ENCODE data around the gene TMEM263.
A peak's percentile ranks its signal among the peaks of the same experiment; 100 is the strongest.

Gene TMEM263

DNA sequence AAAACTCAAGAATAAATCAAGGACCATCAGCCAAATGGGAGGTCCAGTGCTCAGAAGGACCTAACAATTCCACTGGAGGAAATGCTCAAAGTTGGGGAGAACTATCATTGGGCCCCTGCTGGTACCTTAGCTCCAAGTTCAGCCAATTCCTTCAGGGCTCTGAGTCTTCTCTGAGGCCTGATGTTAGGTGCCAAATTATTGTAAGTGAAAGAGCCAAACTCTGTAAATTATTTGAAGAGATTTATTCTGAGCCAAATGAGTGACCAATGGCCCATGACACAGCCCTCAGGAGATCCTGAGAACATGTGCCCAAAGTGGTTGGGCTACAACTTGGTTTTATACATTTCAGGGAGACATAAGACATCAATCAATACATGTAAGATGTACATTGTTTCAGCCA is 8.2 kb upstream of the TMEM263 start:
- TF ChIP-seq, protein P1, sequence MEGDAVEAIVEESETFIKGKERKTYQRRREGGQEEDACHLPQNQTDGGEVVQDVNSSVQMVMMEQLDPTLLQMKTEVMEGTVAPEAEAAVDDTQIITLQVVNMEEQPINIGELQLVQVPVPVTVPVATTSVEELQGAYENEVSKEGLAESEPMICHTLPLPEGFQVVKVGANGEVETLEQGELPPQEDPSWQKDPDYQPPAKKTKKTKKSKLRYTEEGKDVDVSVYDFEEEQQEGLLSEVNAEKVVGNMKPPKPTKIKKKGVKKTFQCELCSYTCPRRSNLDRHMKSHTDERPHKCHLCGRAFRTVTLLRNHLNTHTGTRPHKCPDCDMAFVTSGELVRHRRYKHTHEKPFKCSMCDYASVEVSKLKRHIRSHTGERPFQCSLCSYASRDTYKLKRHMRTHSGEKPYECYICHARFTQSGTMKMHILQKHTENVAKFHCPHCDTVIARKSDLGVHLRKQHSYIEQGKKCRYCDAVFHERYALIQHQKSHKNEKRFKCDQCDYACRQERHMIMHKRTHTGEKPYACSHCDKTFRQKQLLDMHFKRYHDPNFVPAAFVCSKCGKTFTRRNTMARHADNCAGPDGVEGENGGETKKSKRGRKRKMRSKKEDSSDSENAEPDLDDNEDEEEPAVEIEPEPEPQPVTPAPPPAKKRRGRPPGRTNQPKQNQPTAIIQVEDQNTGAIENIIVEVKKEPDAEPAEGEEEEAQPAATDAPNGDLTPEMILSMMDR (IDR thresholded peaks at IDR 0.05; ENCODE audit: insufficient read depth, low read depth, low read length, missing control alignments) = no peak
- H3K4me3 ChIP-seq (ENCODE audit: low read length) = no peak overlapping the region
- no peak for DNase-seq (ENCODE audit: low read depth)

DNA sequence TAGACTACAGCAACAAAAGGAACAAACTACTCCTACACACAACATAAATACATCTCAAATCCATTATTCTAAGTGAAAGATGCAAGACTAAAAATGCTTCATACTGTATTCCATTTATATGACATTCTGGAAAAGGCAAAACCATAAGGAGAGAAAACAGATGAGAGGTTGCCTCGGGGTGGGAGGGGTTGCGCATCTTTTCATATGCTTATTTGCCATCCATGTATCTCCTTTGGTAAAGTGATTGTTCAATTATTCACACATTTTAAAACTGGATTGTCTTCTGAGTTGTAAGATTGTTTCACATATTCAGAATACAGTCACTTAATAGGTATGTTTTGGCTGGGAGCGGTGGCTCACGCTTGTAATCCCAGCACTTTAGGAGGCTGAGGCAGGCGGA is 5.1 kb upstream of the TMEM263 start:
- no peak for DNase-seq (ENCODE audit: low read depth)
- no peak overlapping the region for H3K4me3 ChIP-seq (ENCODE audit: low read length)
- TF ChIP-seq, protein P1 (IDR thresholded peaks at IDR 0.05; ENCODE audit: insufficient read depth, low read depth, low read length, missing control alignments) = no peak

DNA sequence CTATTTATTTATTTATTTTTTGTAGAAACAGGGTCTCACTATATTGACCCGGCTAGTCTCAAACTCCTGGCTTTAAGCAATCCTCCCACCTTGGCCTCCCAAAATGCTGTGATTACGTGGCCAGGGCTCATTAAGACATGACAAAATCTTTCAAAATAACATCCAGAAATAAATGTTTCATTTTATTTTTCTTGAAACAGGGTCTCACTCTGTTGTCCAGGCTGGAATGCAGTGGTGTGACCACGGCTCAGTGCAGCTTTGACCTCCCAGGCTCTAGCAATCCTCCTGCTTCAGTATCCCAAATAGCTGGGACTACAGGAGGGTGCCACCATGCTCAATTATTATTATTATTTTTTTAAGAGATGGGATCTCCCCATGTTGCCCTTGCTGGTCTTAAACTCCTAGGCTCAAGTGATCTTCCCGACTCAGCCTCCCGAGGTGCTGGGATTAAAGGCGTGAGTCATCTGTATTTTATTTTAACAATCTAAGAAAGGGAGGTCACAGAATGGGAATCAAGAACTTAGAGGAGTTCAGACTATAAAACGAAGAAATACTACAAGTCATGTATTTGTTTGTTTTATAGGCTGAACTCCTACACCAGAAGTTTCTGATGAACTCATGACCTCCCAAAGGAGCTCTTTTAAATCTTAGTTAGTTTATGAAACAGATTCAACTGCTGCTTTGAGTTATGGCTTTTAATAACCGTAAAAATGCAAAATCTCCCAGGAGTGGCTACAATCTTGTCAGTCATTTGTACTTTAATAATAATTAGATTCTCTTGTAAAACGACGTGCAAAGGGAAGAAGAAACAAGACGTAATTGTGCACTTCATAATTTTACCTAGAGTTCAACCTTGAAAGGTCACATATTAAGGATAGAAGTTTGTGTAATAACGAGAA is 2.1 kb upstream of the TMEM263 start:
- H3K4me3 ChIP-seq (ENCODE audit: low read length) = no peak overlapping the region

DNA sequence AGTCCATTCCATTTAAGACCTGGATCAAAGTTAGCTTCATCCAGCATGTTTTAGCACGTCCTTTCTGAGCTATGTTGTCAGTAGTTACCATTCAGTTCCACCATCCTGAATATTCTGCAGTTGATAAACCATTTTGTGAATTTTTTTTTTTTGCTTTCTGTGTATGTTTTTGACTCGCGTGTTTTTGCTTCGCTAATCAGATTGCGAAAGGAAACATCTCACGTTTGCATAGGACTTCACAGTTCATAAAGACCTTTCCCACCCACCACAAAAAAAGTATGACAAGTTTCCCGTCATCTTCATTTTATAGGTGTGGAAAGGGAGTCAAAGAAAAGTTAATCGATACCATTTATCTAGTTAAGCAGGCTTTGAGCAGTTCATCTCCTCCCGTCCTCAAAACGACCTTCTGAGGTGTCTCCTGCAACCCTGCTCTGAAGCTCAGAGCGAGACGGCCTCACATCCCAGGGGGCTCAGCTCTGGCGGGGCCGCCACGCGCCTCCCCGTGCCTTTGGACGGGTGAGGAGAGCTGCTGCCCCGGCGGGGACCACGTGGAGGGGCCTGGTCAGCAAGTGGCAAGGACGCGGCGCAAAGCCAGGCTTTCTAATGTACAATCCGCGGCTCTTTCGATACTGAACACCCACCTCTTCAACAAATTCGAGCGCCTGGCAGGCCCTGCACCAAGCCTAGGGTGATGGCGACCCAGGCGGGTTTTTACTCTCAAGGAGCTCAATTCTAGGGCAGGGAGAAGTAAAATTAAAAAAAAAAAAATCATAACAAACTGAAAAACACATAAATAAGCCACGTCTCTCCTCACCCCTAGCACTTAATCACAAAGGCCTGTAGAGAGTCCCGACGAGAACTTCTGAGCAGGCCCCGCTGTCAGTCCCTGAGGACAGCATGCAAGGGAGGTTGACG is 988 bp upstream of the TMEM263 start:
- no peak for DNase-seq (ENCODE audit: low read depth)
- TF ChIP-seq, protein P1 (IDR thresholded peaks at IDR 0.05; ENCODE audit: insufficient read depth, low read depth, low read length, missing control alignments) = no peak
- peak overlapping the region; percentile 90 for H3K4me3 ChIP-seq (ENCODE audit: low read length)

More for the DNA sequence above, 2.1 kb upstream of the TMEM263 start:
- DNase-seq (ENCODE audit: low read depth) = no peak
- TF ChIP-seq, protein P1 (IDR thresholded peaks at IDR 0.05; ENCODE audit: insufficient read depth, low read depth, low read length, missing control alignments) = no peak

DNA sequence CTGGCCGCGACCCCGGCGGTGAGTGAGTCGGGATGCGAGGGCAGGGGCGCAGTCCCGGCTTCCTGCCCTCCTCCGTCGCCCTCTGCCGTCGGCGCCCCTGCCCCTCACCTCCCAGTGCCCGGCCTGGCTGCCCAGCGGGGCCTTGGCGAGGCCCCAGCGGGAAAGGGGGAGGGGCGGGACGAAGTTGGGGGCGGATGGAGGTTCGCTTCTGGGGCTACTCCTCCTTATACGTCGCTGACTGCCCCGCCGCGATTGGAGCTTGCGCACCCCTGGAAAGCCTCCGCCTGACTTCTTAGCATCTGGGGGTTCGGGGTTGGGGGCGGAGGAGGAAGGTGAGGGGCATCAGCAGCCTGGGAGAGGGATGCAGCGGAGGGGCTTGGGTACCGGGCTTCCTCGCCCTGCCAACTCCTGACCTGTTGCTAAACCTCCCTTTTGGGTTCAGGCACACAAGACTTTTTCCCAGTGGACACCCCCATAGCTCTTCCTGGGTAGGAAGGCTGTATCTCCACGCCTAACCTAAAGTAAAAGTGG is 406 bp downstream of the TMEM263 start:
- DNase-seq (ENCODE audit: low read depth) = peak; percentile 45
- H3K4me3 ChIP-seq (ENCODE audit: low read length) = peak overlapping the region; percentile 90
- TF ChIP-seq, protein P1 (IDR thresholded peaks at IDR 0.05; ENCODE audit: insufficient read depth, low read depth, low read length, missing control alignments) = no peak

DNA sequence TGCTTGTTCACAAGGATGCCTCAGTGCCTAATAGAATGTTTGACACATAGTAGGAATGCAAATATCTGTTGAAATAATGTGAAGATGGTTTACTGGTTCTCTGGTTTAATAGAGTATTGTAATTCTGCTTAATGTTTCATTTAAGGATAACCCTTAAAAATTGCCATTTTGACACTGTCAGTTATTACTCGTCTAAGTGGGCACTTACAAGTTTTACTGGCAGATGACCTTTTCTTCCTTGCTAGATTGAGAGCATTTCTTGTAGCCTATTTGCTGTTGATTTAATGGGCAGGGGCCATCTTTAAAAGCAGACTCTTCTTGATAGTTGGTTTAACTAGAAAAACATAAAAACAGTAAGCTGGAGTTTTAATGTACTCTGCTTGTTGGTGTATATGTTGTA is 1.9 kb downstream of the TMEM263 start:
- no peak for DNase-seq (ENCODE audit: low read depth)
- TF ChIP-seq, protein P1 (IDR thresholded peaks at IDR 0.05; ENCODE audit: insufficient read depth, low read depth, low read length, missing control alignments) = no peak
- peak overlapping the region; percentile 90 for H3K4me3 ChIP-seq (ENCODE audit: low read length)
